Measurements from ENCODE around the gene ANTKMT.

ANTKMT gene

DNA sequence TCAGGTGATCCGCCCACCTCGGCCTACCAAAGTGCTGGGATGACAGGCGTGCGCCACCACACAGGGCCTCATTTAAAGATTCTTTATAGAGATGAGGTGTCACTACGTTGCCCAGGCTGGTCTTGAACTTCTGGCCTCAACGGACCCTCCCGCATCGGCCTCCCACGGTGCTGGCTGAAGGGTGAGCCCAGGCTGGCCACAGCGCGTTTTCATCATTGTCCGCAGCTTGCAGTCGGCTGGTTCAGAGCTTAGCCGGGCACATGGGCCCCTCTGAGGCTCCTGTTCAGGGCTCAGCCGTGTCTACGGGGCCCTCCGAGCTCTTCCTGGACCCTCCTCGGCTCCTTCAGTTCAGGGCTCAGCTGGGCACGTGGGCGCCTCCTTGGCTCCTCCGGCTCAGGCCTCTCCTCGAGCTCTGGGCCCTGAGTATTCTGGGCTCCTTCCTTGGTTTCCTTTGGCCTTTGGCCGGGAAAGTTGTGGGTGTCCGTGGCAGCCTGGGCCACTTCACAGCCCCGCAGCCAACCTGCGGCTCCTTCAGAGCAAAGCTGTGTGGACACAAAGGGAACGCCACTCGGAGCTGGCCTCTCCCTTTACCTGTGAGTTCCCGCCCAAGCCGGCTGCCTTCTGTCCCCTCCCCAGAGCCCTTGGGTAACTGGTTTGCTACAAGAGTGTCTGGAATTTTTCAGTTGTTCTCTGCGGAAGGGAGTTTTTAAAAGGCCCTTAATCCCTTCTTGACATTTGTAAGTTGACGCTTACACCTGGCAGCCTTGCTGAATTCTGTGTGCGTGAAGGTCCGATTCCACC is 38.4 kb downstream of the ANTKMT start:
- Histone ChIP-seq H4K5ac (ENCODE audit: low read length) (no peak overlapping the region), H2BK5ac (ENCODE audit: low read length) (no peak overlapping the region), H3K4me2 (ENCODE audit: low read length) (no peak overlapping the region), H3K9ac (ENCODE audit: low read length) (no peak overlapping the region), H3K4ac (ENCODE audit: low read depth, low read length) (no peak overlapping the region), H3K79me2 (ENCODE audit: control insufficient read depth, insufficient read depth, low read length) (no peaks in the 10 kb centered on the region), H2BK120ac (ENCODE audit: low read depth, low read length) (no peak overlapping the region), H3K56ac (ENCODE audit: low read length) (no peak overlapping the region), H4K8ac (ENCODE audit: low read depth, low read length) (no peak overlapping the region), H3K27me3 (ENCODE audit: insufficient read depth, low read length, poor library complexity) (no peaks in the 10 kb centered on the region), H2BK15ac (replicated peaks; ENCODE audit: low read depth) (no peak overlapping the region), H3K79me1 (ENCODE audit: low read length) (no peaks in the 10 kb centered on the region), H3K4me3 (ENCODE audit: low read length) (no peak overlapping the region), H3K36me3 (ENCODE audit: control insufficient read depth, insufficient read depth, low read length) (no peaks in the 10 kb centered on the region), H2AK5ac (ENCODE audit: low read length) (no peak overlapping the region), H3K18ac (ENCODE audit: low read length) (no peak overlapping the region), H3K4me1 (ENCODE audit: control insufficient read depth, low read depth, low read length) (no peaks in the 10 kb centered on the region), H3K23ac (ENCODE audit: low read length) (no peak overlapping the region), H3K27ac (ENCODE audit: low read depth, low read length) (no peak overlapping the region)
- no peak for DNase-seq
- WGBS (ENCODE audit: extremely low coverage, insufficient coverage, low lambda C conversion rate), result no CpG with 5 or more reads among the region's 34 CpGs

DNA sequence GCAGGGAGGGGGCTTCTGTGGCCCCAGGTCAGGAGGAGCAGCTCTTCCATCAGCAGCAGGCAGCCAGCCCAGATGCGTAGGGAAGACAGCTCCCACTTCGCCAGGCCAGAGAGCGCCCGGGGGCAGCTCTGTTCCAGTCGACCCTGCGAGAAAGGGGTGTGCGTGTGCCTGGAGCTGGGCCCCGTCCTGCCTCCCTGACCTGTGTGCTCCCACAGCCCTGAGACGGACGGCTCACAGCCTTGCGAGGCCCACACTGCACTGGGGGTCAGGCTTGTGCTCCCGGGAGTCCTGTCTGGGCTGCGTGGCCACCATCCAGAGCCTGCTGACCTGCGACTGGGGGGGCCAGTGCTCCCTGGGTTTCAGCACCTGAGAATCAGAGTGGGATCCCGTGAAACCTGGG is 39.1 kb downstream of the ANTKMT start:
- no peak overlapping the region for H2BK5ac ChIP-seq (ENCODE audit: low read length)
- no peak overlapping the region for H2BK120ac ChIP-seq (ENCODE audit: low read depth, low read length)
- H2BK15ac ChIP-seq (replicated peaks; ENCODE audit: low read depth), result no peak overlapping the region
- WGBS (ENCODE audit: extremely low coverage, insufficient coverage, low lambda C conversion rate), result no CpG with 5 or more reads among the region's 15 CpGs
- H3K79me2 ChIP-seq (ENCODE audit: control insufficient read depth, insufficient read depth, low read length), result no peaks in the 10 kb centered on the region
- no peak overlapping the region for H4K8ac ChIP-seq (ENCODE audit: low read depth, low read length)
- no peaks in the 10 kb centered on the region for H3K36me3 ChIP-seq (ENCODE audit: control insufficient read depth, insufficient read depth, low read length)
- no peaks in the 10 kb centered on the region for H3K4me1 ChIP-seq (ENCODE audit: control insufficient read depth, low read depth, low read length)
- no peak for DNase-seq
- H3K4ac ChIP-seq (ENCODE audit: low read depth, low read length), result no peak overlapping the region
- H3K4me2 ChIP-seq (ENCODE audit: low read length), result no peak overlapping the region
- no peak overlapping the region for H4K5ac ChIP-seq (ENCODE audit: low read length)
- no peaks in the 10 kb centered on the region for H3K27me3 ChIP-seq (ENCODE audit: insufficient read depth, low read length, poor library complexity)
- H3K18ac ChIP-seq (ENCODE audit: low read length), result no peak overlapping the region
- H3K79me1 ChIP-seq (ENCODE audit: low read length), result no peaks in the 10 kb centered on the region
- H3K9ac ChIP-seq (ENCODE audit: low read length), result no peak overlapping the region
- H3K27ac ChIP-seq (ENCODE audit: low read depth, low read length), result no peak overlapping the region
- H3K4me3 ChIP-seq (ENCODE audit: low read length), result no peak overlapping the region
- no peak overlapping the region for H3K23ac ChIP-seq (ENCODE audit: low read length)
- no peak overlapping the region for H2AK5ac ChIP-seq (ENCODE audit: low read length)
- H3K56ac ChIP-seq (ENCODE audit: low read length), result no peak overlapping the region

DNA sequence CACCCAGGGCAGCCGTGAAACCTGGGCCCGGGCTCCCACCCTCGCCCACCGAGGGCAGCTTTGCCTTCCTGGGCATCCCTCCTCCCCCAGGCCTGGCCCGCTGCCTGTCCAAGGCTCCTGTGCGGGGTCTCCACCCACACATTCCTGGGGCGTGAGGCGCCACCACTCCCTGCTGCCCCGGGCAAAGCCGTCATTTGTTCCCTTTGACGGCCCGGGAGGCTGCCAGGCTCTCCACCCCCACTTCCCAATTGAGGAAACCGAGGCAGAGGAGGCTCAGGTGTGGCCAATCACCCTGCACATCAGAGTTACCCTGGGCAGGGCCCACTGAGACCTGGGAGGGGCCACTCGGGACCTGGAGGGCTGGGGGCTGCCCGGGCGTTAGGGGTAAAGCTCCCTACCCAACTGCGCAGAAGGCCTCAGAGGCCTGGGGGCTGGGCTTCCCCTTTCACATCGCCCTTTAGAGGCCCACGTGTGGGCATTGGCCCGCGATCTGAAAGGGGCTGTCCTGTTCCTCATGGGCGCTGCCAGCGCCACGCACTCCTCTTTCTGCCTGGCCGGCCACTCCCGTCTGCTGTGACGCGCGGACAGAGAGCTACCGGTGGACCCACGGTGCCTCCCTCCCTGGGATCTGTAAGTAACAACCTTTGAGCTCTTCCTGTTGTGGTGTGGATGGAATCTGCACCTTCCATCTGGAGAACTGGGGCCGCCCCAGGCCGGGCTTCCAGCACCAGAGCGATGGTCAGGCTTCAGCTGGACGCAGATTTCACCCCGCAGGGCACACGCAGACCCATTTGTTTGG is 39.8 kb downstream of the ANTKMT start, which contains the start of gene MSLN:
MSLN (plus strand) TSS at position 190 of the 799 bp plus-strand sequence. CDS start 1,947 bp downstream, outside the sequence.
- H3K4me2 ChIP-seq (ENCODE audit: low read length), result no peak within 1 kb of the TSS
- H3K4ac ChIP-seq (ENCODE audit: low read depth, low read length), result no peak within 1 kb of the TSS
- H3K79me2 ChIP-seq (ENCODE audit: control insufficient read depth, insufficient read depth, low read length), result no peaks in the 10 kb centered on the region
- no peak within 1 kb of the TSS for H3K56ac ChIP-seq (ENCODE audit: low read length)
- H3K27ac ChIP-seq (ENCODE audit: low read depth, low read length), result no peak within 1 kb of the TSS
- WGBS (ENCODE audit: extremely low coverage, insufficient coverage, low lambda C conversion rate), result no CpG with 5 or more reads among the region's 37 CpGs
- H4K8ac ChIP-seq (ENCODE audit: low read depth, low read length), result no peak within 1 kb of the TSS
- H3K18ac ChIP-seq (ENCODE audit: low read length), result no peak within 1 kb of the TSS
- no peak within 1 kb of the TSS for H3K9ac ChIP-seq (ENCODE audit: low read length)
- no peaks in the 10 kb centered on the region for H3K36me3 ChIP-seq (ENCODE audit: control insufficient read depth, insufficient read depth, low read length)
- H3K27me3 ChIP-seq (ENCODE audit: insufficient read depth, low read length, poor library complexity), result no peaks in the 10 kb centered on the region
- H2BK120ac ChIP-seq (ENCODE audit: low read depth, low read length), result no peak within 1 kb of the TSS
- no peak within 1 kb of the TSS for H4K5ac ChIP-seq (ENCODE audit: low read length)
- no peak within 1 kb of the TSS for H3K23ac ChIP-seq (ENCODE audit: low read length)
- H2BK15ac ChIP-seq (replicated peaks; ENCODE audit: low read depth), result no peak within 1 kb of the TSS
- no peaks in the 10 kb centered on the region for H3K4me1 ChIP-seq (ENCODE audit: control insufficient read depth, low read depth, low read length)
- no peak within 1 kb of the TSS for H2AK5ac ChIP-seq (ENCODE audit: low read length)
- no peak for DNase-seq
- H3K79me1 ChIP-seq (ENCODE audit: low read length), result no peaks in the 10 kb centered on the region
- no peak within 1 kb of the TSS for H3K4me3 ChIP-seq (ENCODE audit: low read length)
- no peak within 1 kb of the TSS for H2BK5ac ChIP-seq (ENCODE audit: low read length)

DNA sequence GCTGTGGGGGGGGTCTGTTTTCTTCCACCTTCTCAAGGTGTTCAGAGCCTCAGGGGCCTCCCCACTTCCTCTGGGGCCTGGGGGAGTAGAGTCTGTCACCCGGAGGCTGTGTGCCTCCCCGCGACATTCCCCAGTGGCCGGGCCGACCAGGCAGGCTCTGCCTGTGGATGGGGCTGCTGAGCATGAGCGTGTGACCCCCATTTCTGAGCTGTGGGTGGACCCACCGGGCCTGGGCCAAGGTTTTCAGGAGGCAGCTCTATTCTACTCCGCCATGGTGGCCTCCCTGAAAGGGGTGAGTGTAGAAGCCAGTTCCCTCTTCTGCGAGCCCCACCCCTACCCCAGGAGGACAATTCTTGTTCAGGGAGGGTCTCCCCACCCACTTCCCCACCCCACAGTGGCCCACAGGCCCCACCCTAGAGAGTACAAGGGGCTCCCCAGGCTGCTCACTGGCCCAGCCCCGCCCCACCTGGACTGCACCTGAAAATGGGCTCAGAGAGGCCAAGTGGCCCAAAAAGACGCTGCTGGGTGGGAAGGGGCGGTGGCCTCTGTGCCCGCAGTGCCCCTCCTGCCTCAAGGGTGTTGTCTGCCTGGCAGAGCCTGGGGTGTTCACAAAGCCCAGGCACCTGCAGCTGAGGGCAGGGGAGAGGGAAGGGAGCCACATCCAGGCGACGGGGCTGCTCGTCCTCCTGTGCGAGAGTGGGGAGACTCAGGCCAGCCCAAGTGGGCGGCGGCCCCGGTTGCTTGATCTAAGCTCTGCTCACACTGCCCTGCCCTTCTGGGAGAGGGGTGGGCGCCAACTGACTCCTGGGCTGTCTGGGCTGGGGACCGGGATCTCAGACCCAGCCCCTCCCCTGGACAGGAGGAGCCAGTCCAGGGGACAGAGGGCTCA is 40.9 kb downstream of the ANTKMT start:
- no peaks in the 10 kb centered on the region for H3K27me3 ChIP-seq (ENCODE audit: insufficient read depth, low read length, poor library complexity)
- H4K8ac ChIP-seq (ENCODE audit: low read depth, low read length), result no peak overlapping the region
- H3K23ac ChIP-seq (ENCODE audit: low read length), result no peak overlapping the region
- no peak overlapping the region for H3K27ac ChIP-seq (ENCODE audit: low read depth, low read length)
- H3K4me1 ChIP-seq (ENCODE audit: control insufficient read depth, low read depth, low read length), result no peaks in the 10 kb centered on the region
- no peaks in the 10 kb centered on the region for H3K79me2 ChIP-seq (ENCODE audit: control insufficient read depth, insufficient read depth, low read length)
- H3K4me2 ChIP-seq (ENCODE audit: low read length), result no peak overlapping the region
- no CpG with 5 or more reads among the region's 22 CpGs for WGBS (ENCODE audit: extremely low coverage, insufficient coverage, low lambda C conversion rate)
- H2BK5ac ChIP-seq (ENCODE audit: low read length), result no peak overlapping the region
- no peak overlapping the region for H3K56ac ChIP-seq (ENCODE audit: low read length)
- H3K18ac ChIP-seq (ENCODE audit: low read length), result no peak overlapping the region
- H2BK120ac ChIP-seq (ENCODE audit: low read depth, low read length), result no peak overlapping the region
- no peak overlapping the region for H2AK5ac ChIP-seq (ENCODE audit: low read length)
- H3K4ac ChIP-seq (ENCODE audit: low read depth, low read length), result no peak overlapping the region
- no peak for DNase-seq
- H4K5ac ChIP-seq (ENCODE audit: low read length), result no peak overlapping the region
- no peak overlapping the region for H2BK15ac ChIP-seq (replicated peaks; ENCODE audit: low read depth)
- H3K4me3 ChIP-seq (ENCODE audit: low read length), result no peak overlapping the region
- H3K79me1 ChIP-seq (ENCODE audit: low read length), result no peaks in the 10 kb centered on the region
- no peaks in the 10 kb centered on the region for H3K36me3 ChIP-seq (ENCODE audit: control insufficient read depth, insufficient read depth, low read length)
- no peak overlapping the region for H3K9ac ChIP-seq (ENCODE audit: low read length)

DNA sequence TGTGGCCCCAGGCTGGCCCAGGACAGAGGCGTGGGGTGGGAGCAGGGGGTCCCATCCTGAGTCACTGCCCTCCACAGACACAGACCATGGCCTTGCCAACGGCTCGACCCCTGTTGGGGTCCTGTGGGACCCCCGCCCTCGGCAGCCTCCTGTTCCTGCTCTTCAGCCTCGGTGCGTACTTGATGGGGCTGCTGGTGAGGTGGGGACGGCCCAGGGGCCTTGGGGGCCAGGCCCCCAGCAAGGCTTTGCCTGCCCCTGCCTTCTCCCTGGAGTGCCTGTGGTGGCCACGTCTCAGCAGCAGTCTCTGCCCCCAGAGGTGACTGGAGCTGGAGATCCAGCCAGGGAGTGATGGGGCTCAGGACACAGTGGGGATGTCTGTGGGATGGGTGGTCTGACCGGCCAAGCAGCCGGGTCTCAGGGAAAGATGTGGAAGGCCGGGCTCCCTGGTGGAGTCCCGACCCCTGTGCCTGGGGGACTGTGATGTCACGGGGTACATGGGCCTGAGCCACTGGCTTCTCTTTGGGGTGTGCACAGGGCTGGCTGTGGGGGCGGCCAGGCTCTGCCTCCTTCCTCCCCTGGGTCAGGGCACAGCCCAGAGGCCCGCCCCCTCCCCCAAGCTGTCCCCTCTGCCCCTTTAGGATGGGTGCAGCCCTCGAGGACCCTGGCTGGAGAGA is 41.8 kb downstream of the ANTKMT start:
- no peak overlapping the region for H3K4me2 ChIP-seq (ENCODE audit: low read length)
- H3K9ac ChIP-seq (ENCODE audit: low read length), result no peak overlapping the region
- no peak overlapping the region for H4K8ac ChIP-seq (ENCODE audit: low read depth, low read length)
- H3K18ac ChIP-seq (ENCODE audit: low read length), result no peak overlapping the region
- H2BK5ac ChIP-seq (ENCODE audit: low read length), result no peak overlapping the region
- H3K4ac ChIP-seq (ENCODE audit: low read depth, low read length), result no peak overlapping the region
- no peak for DNase-seq
- H2BK15ac ChIP-seq (replicated peaks; ENCODE audit: low read depth), result no peak overlapping the region
- H3K4me1 ChIP-seq (ENCODE audit: control insufficient read depth, low read depth, low read length), result no peaks in the 10 kb centered on the region
- no peaks in the 10 kb centered on the region for H3K27me3 ChIP-seq (ENCODE audit: insufficient read depth, low read length, poor library complexity)
- H3K23ac ChIP-seq (ENCODE audit: low read length), result no peak overlapping the region
- no peak overlapping the region for H4K5ac ChIP-seq (ENCODE audit: low read length)
- WGBS (ENCODE audit: extremely low coverage, insufficient coverage, low lambda C conversion rate), result no CpG with 5 or more reads among the region's 17 CpGs
- H2AK5ac ChIP-seq (ENCODE audit: low read length), result no peak overlapping the region
- no peak overlapping the region for H2BK120ac ChIP-seq (ENCODE audit: low read depth, low read length)
- no peaks in the 10 kb centered on the region for H3K36me3 ChIP-seq (ENCODE audit: control insufficient read depth, insufficient read depth, low read length)
- no peak overlapping the region for H3K4me3 ChIP-seq (ENCODE audit: low read length)
- no peak overlapping the region for H3K27ac ChIP-seq (ENCODE audit: low read depth, low read length)
- no peak overlapping the region for H3K56ac ChIP-seq (ENCODE audit: low read length)
- H3K79me2 ChIP-seq (ENCODE audit: control insufficient read depth, insufficient read depth, low read length), result no peaks in the 10 kb centered on the region
- H3K79me1 ChIP-seq (ENCODE audit: low read length), result no peaks in the 10 kb centered on the region

Measured in mesendoderm (in vitro differentiated cells).